Erythroblast (primary cell): Measurements from ENCODE around the gene ZNF385B.

Experiments used
- GATA1 ChIP-seq: IDR thresholded peaks from 2 replicates; pipeline ENCODE4 v1.6.1; 2011; ENCODE audit warnings: low read depth, mild to moderate bottlenecking, control low read depth, low read length, moderate library complexity
- POLR2A ChIP-seq: IDR thresholded peaks from 2 replicates; pipeline ENCODE4 v1.6.1; 2011; ENCODE audit warnings: mild to moderate bottlenecking, low read length

DNA sequence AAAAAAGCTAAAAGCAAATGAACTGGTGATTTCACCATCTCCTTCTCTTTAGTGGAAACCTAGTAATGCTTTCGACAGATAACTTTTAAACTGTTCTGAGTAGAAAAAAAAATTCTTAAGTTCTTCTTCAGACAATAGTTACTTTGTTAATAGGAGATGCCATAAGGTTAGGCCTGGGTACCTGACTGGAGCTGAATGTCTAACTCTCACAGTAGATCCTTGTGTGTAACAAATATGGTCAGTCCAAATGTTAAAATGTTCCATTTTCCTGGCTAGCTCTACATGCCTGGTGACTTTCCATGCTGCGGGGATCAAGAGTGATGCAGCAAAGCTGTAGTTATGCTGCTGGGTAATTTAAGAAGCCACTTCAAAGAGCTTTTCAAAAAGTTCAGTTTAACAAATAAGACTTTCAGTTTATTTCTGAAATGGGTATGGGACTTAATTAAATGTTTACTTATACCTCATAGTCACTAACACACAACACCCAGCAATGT is 332.8 kb downstream of the ZNF385B start:
- no peak for TF ChIP-seq POLR2A
- no peak for TF ChIP-seq GATA1
